ENCODE measurements around the gene TRPT1. TPM values are rescaled to one million over a fixed set of nuclear protein-coding genes. Genes with fewer than 3 reads are reported as not detected.
A peak's percentile ranks its signal among the peaks of the same experiment; 100 is the strongest.

TRPT1 gene
- total RNA-seq, 1 experiment from 2014 or later: 58.8 TPM

- H3K4me3 Mint-ChIP-seq: peak overlapping the region; percentile 88
- H3K4me1 Mint-ChIP-seq: peaks cover 42% of the 10 kb centered on the region
- H3K27me3 Mint-ChIP-seq (ENCODE audit: low read depth): no peaks in the 10 kb centered on the region
- ChIA-PET CTCF (interaction anchor here (0.5 to 5.3 kb wide), 30 partner anchors 8 to 599 kb away, joined by 3 to 75 read pairs (median 9); partner anchors contain the start of genes CATSPERZ, CCDC88B, DNAJC4 and ESRRA), POLR2A (interaction anchor here (0.9 to 3.7 kb wide), 7 partner anchors 9 to 98 kb away, joined by 3 to 25 read pairs (median 4); partner anchors contain the start of genes FKBP2, NUDT22, PRDX5 and STIP1)
- no peaks in the 10 kb centered on the region for H3K9me3 Mint-ChIP-seq
- ATAC-seq: no peak
- peak overlapping the region; percentile 97 for H3K27ac Mint-ChIP-seq
- H3K36me3 Mint-ChIP-seq: no peaks in the 10 kb centered on the region
- DNase-seq (ENCODE audit: low spot score): no peak
- TF ChIP-seq CBFB (CRISPR knock-in tag; IDR thresholded peaks at IDR 0.05; ENCODE audit: low read depth): no peak; the same call in 1 of the 2 replicates
- 0 out of 2 replicates have a peak, but pooled peaks have one; percentile 5 for TF ChIP-seq HMGXB4 (CRISPR knock-in tag; IDR thresholded peaks at IDR 0.05)
- TF ChIP-seq, protein P1, sequence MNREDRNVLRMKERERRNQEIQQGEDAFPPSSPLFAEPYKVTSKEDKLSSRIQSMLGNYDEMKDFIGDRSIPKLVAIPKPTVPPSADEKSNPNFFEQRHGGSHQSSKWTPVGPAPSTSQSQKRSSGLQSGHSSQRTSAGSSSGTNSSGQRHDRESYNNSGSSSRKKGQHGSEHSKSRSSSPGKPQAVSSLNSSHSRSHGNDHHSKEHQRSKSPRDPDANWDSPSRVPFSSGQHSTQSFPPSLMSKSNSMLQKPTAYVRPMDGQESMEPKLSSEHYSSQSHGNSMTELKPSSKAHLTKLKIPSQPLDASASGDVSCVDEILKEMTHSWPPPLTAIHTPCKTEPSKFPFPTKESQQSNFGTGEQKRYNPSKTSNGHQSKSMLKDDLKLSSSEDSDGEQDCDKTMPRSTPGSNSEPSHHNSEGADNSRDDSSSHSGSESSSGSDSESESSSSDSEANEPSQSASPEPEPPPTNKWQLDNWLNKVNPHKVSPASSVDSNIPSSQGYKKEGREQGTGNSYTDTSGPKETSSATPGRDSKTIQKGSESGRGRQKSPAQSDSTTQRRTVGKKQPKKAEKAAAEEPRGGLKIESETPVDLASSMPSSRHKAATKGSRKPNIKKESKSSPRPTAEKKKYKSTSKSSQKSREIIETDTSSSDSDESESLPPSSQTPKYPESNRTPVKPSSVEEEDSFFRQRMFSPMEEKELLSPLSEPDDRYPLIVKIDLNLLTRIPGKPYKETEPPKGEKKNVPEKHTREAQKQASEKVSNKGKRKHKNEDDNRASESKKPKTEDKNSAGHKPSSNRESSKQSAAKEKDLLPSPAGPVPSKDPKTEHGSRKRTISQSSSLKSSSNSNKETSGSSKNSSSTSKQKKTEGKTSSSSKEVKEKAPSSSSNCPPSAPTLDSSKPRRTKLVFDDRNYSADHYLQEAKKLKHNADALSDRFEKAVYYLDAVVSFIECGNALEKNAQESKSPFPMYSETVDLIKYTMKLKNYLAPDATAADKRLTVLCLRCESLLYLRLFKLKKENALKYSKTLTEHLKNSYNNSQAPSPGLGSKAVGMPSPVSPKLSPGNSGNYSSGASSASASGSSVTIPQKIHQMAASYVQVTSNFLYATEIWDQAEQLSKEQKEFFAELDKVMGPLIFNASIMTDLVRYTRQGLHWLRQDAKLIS (CRISPR knock-in tag; IDR thresholded peaks at IDR 0.05; ENCODE audit: borderline replicate concordance): no peak
- TF ChIP-seq, protein P2, sequence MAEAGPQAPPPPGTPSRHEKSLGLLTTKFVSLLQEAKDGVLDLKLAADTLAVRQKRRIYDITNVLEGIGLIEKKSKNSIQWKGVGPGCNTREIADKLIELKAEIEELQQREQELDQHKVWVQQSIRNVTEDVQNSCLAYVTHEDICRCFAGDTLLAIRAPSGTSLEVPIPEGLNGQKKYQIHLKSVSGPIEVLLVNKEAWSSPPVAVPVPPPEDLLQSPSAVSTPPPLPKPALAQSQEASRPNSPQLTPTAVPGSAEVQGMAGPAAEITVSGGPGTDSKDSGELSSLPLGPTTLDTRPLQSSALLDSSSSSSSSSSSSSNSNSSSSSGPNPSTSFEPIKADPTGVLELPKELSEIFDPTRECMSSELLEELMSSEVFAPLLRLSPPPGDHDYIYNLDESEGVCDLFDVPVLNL (CRISPR knock-in tag; IDR thresholded peaks at IDR 0.05; ENCODE audit: borderline replicate concordance, low read depth): no peak
- TF ChIP-seq CREB1 (CRISPR knock-in tag; IDR thresholded peaks at IDR 0.05): no peak
- TF ChIP-seq ZNF423 (CRISPR knock-in tag; IDR thresholded peaks at IDR 0.05): peak; percentile 68; the same call in 1 of the 2 replicates
- 0 out of 2 replicates have a peak, but pooled peaks have one; percentile 15 for TF ChIP-seq TP53 (CRISPR knock-in tag; IDR thresholded peaks at IDR 0.05)
- TF ChIP-seq USF1 (CRISPR knock-in tag; IDR thresholded peaks at IDR 0.05): no peak
- no peak for TF ChIP-seq ATF6 (CRISPR knock-in tag; IDR thresholded peaks at IDR 0.05)
- TF ChIP-seq NR2C2 (CRISPR knock-in tag; IDR thresholded peaks at IDR 0.05): no peak
- TF ChIP-seq ZNF671 (CRISPR knock-in tag; IDR thresholded peaks at IDR 0.05): no peak
- no peak for TF ChIP-seq ZNF396 (CRISPR knock-in tag; IDR thresholded peaks at IDR 0.05; ENCODE audit: borderline replicate concordance)
- TF ChIP-seq FOXP1 (CRISPR knock-in tag; IDR thresholded peaks at IDR 0.05; ENCODE audit: borderline replicate concordance): 0 out of 2 replicates have a peak, but pooled peaks have one; percentile 8
- TF ChIP-seq, protein P3, sequence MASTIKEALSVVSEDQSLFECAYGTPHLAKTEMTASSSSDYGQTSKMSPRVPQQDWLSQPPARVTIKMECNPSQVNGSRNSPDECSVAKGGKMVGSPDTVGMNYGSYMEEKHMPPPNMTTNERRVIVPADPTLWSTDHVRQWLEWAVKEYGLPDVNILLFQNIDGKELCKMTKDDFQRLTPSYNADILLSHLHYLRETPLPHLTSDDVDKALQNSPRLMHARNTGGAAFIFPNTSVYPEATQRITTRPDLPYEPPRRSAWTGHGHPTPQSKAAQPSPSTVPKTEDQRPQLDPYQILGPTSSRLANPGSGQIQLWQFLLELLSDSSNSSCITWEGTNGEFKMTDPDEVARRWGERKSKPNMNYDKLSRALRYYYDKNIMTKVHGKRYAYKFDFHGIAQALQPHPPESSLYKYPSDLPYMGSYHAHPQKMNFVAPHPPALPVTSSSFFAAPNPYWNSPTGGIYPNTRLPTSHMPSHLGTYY (CRISPR knock-in tag; IDR thresholded peaks at IDR 0.05): no peak
- TF ChIP-seq ZNF532 (CRISPR knock-in tag; IDR thresholded peaks at IDR 0.05; ENCODE audit: borderline replicate concordance): no peak
- no peak for TF ChIP-seq ZNF232 (CRISPR knock-in tag; IDR thresholded peaks at IDR 0.05)
- no peak for TF ChIP-seq E2F5 (CRISPR knock-in tag; IDR thresholded peaks at IDR 0.05)
Observed at GRCh38 chr11:64250415-64251015, 24.5 kb upstream of the TRPT1 start.
